KOPT-K1 (cell line): ENCODE data around the gene FAM78A.
"Not testable (repeated sequence)": the region's sequence is repeated elsewhere in the genome, so short reads cannot be mapped to it uniquely, and the experiment has no call there.

ENCODE experiments used
- H3K27ac ChIP-seq: fragments of 200-600 bp; sonication (generic); 2 replicates; pipeline ENCODE4 v1.5.1; 2016; ENCODE audit warnings: antibody characterized with exemption, mild to moderate bottlenecking, low read depth, low read length; ENCODE audit not compliant: poor library complexity, severe bottlenecking
- H3K36me3 ChIP-seq: fragments of 200-600 bp; sonication (generic); 2 replicates; pipeline ENCODE4 v1.5.1; 2017; ENCODE audit warnings: antibody characterized with exemption, mild to moderate bottlenecking, low read length, moderate library complexity; ENCODE audit not compliant: insufficient read depth
- H3K9me3 ChIP-seq: fragments of 200-600 bp; sonication (generic); 2 replicates; pipeline ENCODE4 v1.5.1; 2017; ENCODE audit warnings: antibody characterized with exemption, low read length, mild to moderate bottlenecking; ENCODE audit not compliant: insufficient read depth, poor library complexity, severe bottlenecking

Gene FAM78A

GRCh38 chr9:131266266-131267229 is 9.8 kb downstream of the FAM78A start:
- H3K36me3 ChIP-seq = peaks cover 22% of the 10 kb centered on the region; the same call in 1 of the 2 replicates
- no peaks in the 10 kb centered on the region for H3K9me3 ChIP-seq
- H3K27ac ChIP-seq = peak overlapping the region; percentile 55

- Histone ChIP-seq H3K27ac (no peak overlapping the region), H3K36me3 (peaks cover 44% of the 10 kb centered on the region), H3K9me3 (no peaks in the 10 kb centered on the region)
These were observed 12.1 kb downstream of the FAM78A start for GRCh38 chr9:131264231-131264630.

GRCh38 chr9:131263701-131264100 is 12.6 kb downstream of the FAM78A start:
- Histone ChIP-seq H3K27ac (no peak overlapping the region), H3K36me3 (peaks cover 49% of the 10 kb centered on the region), H3K9me3 (no peaks in the 10 kb centered on the region)

- H3K36me3 ChIP-seq = peaks cover 56% of the 10 kb centered on the region
- not testable (repeated sequence) for H3K27ac ChIP-seq, H3K9me3 ChIP-seq
These were observed 13.3 kb downstream of the FAM78A start for GRCh38 chr9:131263033-131263343.

- Histone ChIP-seq H3K36me3 (peaks cover 56% of the 10 kb centered on the region), H3K27ac (no peak overlapping the region), H3K9me3 (no peaks in the 10 kb centered on the region)
These were observed 13.8 kb downstream of the FAM78A start for GRCh38 chr9:131262327-131263032.

- H3K9me3 ChIP-seq = no peaks in the 10 kb centered on the region
- no peak overlapping the region for H3K27ac ChIP-seq
- peaks cover 56% of the 10 kb centered on the region for H3K36me3 ChIP-seq
These were observed 15.4 kb downstream of the FAM78A start for GRCh38 chr9:131260751-131261452.

- peaks cover 56% of the 10 kb centered on the region for H3K36me3 ChIP-seq
- H3K9me3 ChIP-seq = no peaks in the 10 kb centered on the region
- no peak overlapping the region for H3K27ac ChIP-seq
These were observed 16.3 kb downstream of the FAM78A start for GRCh38 chr9:131259916-131260597.

- Histone ChIP-seq H3K27ac (no peak overlapping the region), H3K36me3 (peaks cover 55% of the 10 kb centered on the region), H3K9me3 (no peaks in the 10 kb centered on the region)
These were observed 16.8 kb downstream of the FAM78A start for GRCh38 chr9:131259432-131259898.

GRCh38 chr9:131258698-131259431 is 17.4 kb downstream of the FAM78A start:
- Histone ChIP-seq H3K36me3 (peaks cover 49% of the 10 kb centered on the region), H3K27ac (peak overlapping the region; percentile 99), H3K9me3 (no peaks in the 10 kb centered on the region)

- Histone ChIP-seq H3K27ac (peak overlapping the region; percentile 99), H3K36me3 (peaks cover 46% of the 10 kb centered on the region), H3K9me3 (no peaks in the 10 kb centered on the region)
These were observed 18.1 kb downstream of the FAM78A start for GRCh38 chr9:131258186-131258585.

GRCh38 chr9:131257266-131258025 is 18.9 kb downstream of the FAM78A start:
- H3K27ac ChIP-seq = peak overlapping the region; percentile 99
- peaks cover 41% of the 10 kb centered on the region for H3K36me3 ChIP-seq
- no peaks in the 10 kb centered on the region for H3K9me3 ChIP-seq

GRCh38 chr9:131255676-131256197 is 20.6 kb downstream of the FAM78A start:
- peaks cover 25% of the 10 kb centered on the region for H3K36me3 ChIP-seq
- peak overlapping the region; percentile 99 for H3K27ac ChIP-seq
- no peaks in the 10 kb centered on the region for H3K9me3 ChIP-seq

- no peaks in the 10 kb centered on the region for H3K9me3 ChIP-seq
- peaks cover 15% of the 10 kb centered on the region; the same call in 1 of the 2 replicates for H3K36me3 ChIP-seq
- H3K27ac ChIP-seq = peak overlapping the region; percentile 99
These were observed 21.7 kb downstream of the FAM78A start for GRCh38 chr9:131254626-131255025.
